GM12873 (cell line): ENCODE measurements around the gene SIK3.

ENCODE experiments used
- TF ChIP-seq, protein P1 (sequence below): IDR thresholded peaks from 2 replicates; pipeline ENCODE4 v1.5.1; 2012; ENCODE audit warnings: low read depth, mild to moderate bottlenecking, moderate library complexity, low read length, control low read depth; ENCODE audit not compliant: insufficient read depth; ENCODE audit errors: missing control alignments

Gene SIK3

DNA sequence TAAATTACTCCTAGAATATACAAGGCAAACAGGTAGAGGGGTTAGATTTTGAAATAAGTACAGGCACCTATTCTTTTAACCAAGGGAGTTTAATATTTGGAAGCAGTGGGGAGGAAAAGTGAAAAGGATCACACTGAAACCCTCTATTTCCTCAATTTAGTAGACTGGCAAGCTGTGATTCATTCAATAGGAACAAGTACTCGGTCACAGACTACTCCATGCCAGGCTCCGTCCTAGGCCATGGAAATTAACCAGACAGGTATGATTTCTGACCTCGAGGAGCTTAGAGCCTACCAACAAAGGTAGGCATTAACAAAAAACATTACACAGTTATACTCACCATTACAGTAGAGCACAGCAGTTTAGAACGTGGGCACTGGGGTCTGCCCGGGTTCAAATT, 40.9 kb downstream of the SIK3 start:
- TF ChIP-seq, protein P1, sequence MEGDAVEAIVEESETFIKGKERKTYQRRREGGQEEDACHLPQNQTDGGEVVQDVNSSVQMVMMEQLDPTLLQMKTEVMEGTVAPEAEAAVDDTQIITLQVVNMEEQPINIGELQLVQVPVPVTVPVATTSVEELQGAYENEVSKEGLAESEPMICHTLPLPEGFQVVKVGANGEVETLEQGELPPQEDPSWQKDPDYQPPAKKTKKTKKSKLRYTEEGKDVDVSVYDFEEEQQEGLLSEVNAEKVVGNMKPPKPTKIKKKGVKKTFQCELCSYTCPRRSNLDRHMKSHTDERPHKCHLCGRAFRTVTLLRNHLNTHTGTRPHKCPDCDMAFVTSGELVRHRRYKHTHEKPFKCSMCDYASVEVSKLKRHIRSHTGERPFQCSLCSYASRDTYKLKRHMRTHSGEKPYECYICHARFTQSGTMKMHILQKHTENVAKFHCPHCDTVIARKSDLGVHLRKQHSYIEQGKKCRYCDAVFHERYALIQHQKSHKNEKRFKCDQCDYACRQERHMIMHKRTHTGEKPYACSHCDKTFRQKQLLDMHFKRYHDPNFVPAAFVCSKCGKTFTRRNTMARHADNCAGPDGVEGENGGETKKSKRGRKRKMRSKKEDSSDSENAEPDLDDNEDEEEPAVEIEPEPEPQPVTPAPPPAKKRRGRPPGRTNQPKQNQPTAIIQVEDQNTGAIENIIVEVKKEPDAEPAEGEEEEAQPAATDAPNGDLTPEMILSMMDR = no peak

DNA sequence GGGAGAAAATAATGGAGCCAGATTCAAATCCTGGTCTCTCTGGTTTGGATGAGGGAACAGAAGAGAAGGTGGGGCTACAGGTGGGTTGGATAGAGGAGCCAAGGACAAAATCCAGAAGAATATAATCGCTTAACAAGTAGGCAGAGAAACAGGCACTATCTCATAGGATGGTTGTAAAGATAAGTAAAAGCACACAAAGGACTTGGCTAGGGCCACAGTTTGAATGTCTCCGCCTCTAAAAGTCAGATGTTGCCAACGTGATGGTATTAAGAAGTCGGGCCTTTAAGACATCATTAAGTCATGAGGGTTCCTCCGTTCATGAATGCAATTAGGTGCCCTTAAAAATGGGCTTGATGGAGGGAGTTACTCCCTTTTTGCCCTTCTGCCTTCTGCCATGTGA, 42.8 kb downstream of the SIK3 start:
- TF ChIP-seq, protein P1 = no peak

DNA sequence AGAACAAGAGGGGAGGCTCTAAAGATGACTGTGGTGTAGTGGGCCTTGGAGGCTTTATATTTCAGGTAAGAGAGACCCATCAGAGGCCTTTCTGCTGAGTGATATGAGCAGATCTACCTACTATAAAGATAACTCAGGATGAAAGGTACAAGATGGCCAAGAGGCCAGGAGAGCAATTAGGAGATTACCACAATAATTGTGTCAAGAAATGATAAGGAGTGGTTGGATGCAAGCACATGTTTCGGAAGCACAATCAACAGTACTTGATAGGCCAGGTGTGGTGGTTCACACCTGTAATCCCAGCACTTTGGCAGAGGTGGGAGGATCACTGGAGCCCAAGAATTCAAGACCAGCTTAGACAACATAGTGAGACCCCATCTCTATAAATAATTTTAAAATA, 43.8 kb downstream of the SIK3 start:
- TF ChIP-seq, protein P1 = no peak

DNA sequence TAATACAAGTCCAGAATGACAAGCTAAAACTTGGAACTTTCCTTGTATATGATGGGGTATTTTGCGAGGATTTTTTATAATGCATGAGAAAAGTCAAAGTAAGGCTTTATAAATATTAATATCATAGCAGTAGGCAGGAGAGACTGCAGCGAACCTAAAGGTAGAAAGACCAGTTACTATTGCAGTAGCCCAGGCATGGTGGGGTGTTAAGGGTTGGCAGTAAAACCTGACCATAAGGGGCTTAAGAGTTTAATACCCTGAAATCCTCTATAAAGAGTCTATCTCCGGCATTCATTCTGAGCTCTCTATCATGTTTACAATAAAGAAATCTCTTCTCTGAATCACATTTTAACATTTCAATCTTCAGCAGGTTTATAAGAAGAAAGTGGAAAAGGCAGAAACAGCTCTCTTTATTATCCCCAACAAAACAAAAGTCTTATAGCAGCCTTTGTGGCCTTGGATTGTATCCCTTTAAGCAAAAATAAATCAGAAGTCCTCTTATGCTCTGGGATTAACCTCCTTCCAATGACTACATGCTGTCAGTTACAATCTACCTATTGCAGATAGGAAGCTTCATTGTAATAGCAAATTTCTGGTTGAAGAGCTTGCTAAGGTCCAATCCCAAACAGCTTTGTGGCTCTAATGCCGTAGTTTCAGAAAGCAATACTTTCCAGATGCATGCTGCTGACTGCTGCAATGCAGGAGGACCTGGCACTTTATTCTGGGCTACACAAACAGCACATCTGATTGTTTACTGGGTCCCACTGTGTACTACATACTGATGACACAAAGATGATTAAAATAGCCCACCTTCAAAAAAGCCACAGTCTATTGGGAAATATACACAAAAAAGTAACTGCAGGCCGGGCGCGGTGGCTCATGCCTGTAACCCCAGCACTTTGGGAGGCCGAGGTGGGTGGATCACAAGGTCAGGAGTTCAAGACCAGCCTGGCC, 45.8 kb downstream of the SIK3 start:
- TF ChIP-seq, protein P1 = no peak

DNA sequence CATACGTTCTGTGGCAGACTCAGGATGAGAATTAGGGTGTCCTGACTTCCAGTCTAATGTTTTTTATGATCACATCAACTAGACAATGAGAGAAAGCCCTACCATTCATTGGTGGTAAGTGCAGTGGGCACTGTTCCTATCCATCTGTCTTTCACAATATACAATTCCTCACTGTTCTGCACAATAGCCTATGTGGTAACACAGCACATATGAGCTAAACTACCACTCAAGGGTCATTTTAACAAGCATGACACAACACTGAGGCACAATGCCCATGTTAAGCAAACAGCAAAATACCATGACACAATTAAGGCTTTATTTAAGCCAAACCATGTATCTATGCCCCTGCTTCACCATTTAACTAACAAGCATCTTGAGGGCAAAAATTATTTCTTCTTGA, 52.3 kb downstream of the SIK3 start:
- TF ChIP-seq, protein P1 = no peak

DNA sequence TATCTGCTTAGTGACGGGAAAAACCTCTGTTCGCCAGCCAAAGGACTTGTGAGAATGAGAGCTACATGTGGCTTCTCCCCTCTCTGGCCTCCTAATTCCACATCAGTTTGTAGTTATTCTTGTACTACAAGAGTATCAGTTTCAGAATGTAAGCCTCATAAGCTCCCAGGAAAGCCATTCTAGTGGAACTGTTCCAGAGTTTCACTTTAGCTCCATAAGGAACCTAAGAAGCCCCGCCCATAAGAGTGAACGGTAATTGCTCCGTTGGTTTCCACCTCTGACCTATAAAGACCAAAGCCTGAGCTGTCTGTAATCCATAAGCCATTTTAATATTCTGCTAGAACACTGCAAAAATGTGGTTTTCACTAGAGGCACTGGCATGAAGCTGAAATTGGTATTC, 53.0 kb downstream of the SIK3 start:
- TF ChIP-seq, protein P1 = no peak

DNA sequence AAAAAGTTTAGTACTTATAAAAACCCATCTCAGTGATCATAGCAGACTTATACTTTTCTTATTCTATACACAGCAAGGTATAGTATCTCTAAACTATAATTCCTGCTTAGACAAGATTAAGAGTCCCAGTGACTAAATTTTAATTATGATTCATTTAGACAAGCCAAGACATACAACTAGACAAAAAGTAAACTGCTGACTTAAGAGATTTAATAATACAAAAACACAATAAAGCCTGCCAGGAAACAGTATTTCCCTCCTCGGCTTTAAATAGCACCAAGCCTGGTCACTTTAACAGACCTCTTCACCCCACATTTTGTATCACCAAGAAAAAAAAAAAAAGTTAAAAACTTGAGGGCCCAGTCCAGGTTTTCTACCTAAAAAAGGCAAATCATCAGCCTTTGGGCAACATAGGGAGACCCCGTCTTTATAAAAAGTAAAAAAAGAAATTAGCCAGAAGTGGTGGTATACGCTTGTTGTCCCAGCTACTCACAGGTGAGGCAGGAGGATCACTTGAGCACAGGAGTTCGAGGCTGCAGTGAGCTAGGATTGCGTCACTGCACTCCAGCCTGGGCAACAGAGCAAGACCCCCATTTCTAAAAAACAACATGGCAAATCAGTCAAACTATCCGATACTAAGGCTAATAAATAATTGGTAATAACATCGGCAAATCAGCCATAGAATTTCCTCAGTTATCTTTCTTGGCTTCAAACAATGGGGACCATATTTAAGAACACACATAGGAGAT, 53.8 kb downstream of the SIK3 start:
- TF ChIP-seq, protein P1 = no peak
